ENCODE data around the gene ALOX5. TPM values are rescaled to one million over a fixed set of nuclear protein-coding genes. Genes with fewer than 3 reads are reported as not detected.
"Not testable (repeated sequence)": the region's sequence is repeated elsewhere in the genome, so short reads cannot be mapped to it uniquely, and the experiment has no call there.

Gene ALOX5
- total and polyA plus RNA-seq, 2 experiments from 2014 or later, result 3.7 to 5.4 TPM

DNA sequence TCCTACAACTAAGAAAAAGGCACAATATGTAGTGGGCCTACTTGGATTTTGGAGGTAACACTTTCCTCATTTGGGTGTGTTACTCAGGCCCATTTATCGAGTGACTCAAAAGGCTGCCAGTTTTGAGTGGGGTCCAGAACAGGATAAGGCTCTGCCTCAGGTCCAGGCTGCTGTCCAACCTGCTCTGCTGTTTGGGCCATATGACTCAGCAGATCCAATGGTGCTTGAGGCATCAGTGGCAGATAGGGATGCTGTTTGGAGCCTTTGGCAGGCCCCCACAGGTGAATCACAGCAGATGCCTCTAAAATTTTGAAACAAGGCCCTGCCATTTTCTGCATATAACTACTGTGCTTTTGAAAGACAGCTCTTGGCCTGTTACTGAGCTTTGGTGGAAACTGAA is 34.1 kb upstream of the ALOX5 start (continued):
- TF ChIP-seq, protein P1, sequence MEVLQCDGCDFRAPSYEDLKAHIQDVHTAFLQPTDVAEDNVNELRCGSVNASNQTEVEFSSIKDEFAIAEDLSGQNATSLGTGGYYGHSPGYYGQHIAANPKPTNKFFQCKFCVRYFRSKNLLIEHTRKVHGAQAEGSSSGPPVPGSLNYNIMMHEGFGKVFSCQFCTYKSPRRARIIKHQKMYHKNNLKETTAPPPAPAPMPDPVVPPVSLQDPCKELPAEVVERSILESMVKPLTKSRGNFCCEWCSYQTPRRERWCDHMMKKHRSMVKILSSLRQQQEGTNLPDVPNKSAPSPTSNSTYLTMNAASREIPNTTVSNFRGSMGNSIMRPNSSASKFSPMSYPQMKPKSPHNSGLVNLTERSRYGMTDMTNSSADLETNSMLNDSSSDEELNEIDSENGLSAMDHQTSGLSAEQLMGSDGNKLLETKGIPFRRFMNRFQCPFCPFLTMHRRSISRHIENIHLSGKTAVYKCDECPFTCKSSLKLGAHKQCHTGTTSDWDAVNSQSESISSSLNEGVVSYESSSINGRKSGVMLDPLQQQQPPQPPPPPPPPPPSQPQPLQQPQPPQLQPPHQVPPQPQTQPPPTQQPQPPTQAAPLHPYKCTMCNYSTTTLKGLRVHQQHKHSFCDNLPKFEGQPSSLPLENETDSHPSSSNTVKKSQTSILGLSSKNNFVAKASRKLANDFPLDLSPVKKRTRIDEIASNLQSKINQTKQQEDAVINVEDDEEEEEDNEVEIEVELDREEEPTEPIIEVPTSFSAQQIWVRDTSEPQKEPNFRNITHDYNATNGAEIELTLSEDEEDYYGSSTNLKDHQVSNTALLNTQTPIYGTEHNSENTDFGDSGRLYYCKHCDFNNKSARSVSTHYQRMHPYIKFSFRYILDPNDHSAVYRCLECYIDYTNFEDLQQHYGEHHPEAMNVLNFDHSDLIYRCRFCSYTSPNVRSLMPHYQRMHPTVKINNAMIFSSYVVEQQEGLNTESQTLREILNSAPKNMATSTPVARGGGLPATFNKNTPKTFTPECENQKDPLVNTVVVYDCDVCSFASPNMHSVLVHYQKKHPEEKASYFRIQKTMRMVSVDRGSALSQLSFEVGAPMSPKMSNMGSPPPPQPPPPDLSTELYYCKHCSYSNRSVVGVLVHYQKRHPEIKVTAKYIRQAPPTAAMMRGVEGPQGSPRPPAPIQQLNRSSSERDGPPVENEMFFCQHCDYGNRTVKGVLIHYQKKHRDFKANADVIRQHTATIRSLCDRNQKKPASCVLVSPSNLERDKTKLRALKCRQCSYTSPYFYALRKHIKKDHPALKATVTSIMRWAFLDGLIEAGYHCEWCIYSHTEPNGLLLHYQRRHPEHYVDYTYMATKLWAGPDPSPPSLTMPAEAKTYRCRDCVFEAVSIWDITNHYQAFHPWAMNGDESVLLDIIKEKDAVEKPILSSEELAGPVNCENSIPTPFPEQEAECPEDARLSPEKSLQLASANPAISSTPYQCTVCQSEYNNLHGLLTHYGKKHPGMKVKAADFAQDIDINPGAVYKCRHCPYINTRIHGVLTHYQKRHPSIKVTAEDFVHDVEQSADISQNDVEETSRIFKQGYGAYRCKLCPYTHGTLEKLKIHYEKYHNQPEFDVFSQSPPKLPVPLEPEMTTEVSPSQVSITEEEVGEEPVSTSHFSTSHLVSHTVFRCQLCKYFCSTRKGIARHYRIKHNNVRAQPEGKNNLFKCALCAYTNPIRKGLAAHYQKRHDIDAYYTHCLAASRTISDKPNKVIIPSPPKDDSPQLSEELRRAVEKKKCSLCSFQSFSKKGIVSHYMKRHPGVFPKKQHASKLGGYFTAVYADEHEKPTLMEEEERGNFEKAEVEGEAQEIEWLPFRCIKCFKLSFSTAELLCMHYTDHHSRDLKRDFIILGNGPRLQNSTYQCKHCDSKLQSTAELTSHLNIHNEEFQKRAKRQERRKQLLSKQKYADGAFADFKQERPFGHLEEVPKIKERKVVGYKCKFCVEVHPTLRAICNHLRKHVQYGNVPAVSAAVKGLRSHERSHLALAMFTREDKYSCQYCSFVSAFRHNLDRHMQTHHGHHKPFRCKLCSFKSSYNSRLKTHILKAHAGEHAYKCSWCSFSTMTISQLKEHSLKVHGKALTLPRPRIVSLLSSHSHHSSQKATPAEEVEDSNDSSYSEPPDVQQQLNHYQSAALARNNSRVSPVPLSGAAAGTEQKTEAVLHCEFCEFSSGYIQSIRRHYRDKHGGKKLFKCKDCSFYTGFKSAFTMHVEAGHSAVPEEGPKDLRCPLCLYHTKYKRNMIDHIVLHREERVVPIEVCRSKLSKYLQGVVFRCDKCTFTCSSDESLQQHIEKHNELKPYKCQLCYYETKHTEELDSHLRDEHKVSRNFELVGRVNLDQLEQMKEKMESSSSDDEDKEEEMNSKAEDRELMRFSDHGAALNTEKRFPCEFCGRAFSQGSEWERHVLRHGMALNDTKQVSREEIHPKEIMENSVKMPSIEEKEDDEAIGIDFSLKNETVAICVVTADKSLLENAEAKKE (CRISPR knock-in tag; IDR thresholded peaks at IDR 0.05), result no peak
- TF ChIP-seq ZNF331 (CRISPR knock-in tag; IDR thresholded peaks at IDR 0.05; ENCODE audit: low read depth) (no peak), CREB1 (CRISPR knock-in tag; IDR thresholded peaks at IDR 0.05; ENCODE audit: low read depth) (no peak), STAT1 (IDR thresholded peaks at IDR 0.05; ENCODE audit: unreplicated experiment) (no peak), NANOG (IDR thresholded peaks at IDR 0.05; ENCODE audit: borderline replicate concordance) (no peak)

DNA sequence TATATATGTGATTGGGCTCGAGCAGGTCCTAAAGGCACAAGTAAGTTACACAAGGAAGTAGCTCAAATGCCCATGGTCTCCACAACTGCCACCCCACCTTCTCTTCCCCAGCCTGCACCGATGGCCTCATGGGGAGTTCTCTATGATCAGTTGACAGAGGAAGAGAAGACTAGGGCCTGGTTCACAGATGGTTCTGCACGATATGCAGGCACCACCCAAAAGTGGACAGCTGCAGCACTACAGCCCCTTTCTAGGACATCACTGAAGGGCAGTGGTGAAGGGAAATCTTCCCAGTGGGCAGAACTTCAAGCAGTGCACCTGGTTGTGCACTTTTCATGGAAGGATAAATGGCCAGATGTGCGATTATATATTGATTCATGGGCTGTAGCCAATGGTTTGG is 33.6 kb upstream of the ALOX5 start:
- H3K27me3 ChIP-seq (ENCODE audit: insufficient read depth); H3K27me3 Mint-ChIP-seq (ENCODE audit: insufficient read depth, low read depth, poor library complexity): not testable (repeated sequence)
- H3K9me3 Mint-ChIP-seq, result peaks cover 54% of the 10 kb centered on the region

DNA sequence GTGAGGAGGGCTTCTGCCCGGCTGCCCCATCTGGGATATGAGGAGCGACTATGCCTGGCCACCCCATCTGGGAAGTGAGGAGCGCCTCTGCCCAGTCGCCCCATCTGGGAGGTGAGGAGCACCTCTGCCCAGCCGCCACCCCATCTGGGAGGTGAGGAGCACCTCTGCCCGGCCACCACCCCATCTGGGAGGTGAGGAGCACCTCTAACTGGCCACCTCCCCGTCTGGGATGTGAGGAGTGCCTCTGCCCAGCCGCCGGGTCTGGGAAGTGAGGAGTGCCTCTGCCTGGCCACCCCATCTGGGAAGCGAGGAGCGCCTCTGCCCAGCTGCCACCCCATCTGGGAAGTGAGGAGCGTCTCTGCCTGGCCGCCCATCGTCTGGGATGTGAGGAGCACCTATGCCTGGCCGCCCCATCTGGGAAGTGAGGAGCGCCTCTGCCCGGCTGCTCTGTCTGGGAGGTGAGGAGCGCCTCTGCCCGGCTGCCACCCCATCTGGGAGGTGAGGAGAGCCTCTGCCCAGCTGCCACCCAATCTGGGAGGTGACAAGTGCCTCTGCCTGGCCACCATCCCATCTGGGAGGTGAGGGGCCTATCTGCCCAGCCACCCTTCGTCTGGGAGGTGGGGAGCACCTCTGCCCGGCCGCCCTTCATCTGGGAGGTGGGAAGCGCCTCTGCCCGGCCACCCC is 27.2 kb upstream of the ALOX5 start:
- not testable (repeated sequence) for H3K27me3 Mint-ChIP-seq (ENCODE audit: insufficient read depth, low read depth, poor library complexity); H3K4me2 ChIP-seq; H3F3A ChIP-seq (replicated peaks; ENCODE audit: low read depth); H3K27me3 ChIP-seq (ENCODE audit: insufficient read depth); DNase-seq (ENCODE audit: low spot score); H4K20me1 ChIP-seq (replicated peaks; ENCODE audit: insufficient read depth); H3K9me2 ChIP-seq (ENCODE audit: insufficient read depth); ATAC-seq; H2AFZ ChIP-seq; H3K36me3 ChIP-seq (ENCODE audit: insufficient read depth); H3K4me1 Mint-ChIP-seq; H3K4me1 ChIP-seq (ENCODE audit: insufficient read depth); H3K4me3 ChIP-seq; H3K4me3 Mint-ChIP-seq; H3K79me2 ChIP-seq (replicated peaks; ENCODE audit: insufficient read depth); H3K27ac ChIP-seq (ENCODE audit: low read depth); H3K27ac Mint-ChIP-seq
- peaks cover 20% of the 10 kb centered on the region; the same call in 2 of the 3 replicates for H3K36me3 Mint-ChIP-seq (ENCODE audit: low read depth)
- H3K9me3 Mint-ChIP-seq, result peaks cover 60% of the 10 kb centered on the region

More for the DNA sequence above, 33.6 kb upstream of the ALOX5 start:
- not testable (repeated sequence) for H3K4me1 Mint-ChIP-seq; ATAC-seq; H3K36me3 ChIP-seq (ENCODE audit: insufficient read depth); DNase-seq (ENCODE audit: low spot score); H3K4me2 ChIP-seq; H3K9me2 ChIP-seq (ENCODE audit: insufficient read depth); H3F3A ChIP-seq (replicated peaks; ENCODE audit: low read depth); H3K27ac ChIP-seq (ENCODE audit: low read depth); H4K20me1 ChIP-seq (replicated peaks; ENCODE audit: insufficient read depth); H3K79me2 ChIP-seq (replicated peaks; ENCODE audit: insufficient read depth); H3K27ac Mint-ChIP-seq; H2AFZ ChIP-seq; H3K4me3 Mint-ChIP-seq; H3K4me1 ChIP-seq (ENCODE audit: insufficient read depth); H3K4me3 ChIP-seq
- peaks cover 20% of the 10 kb centered on the region; the same call in 2 of the 3 replicates for H3K36me3 Mint-ChIP-seq (ENCODE audit: low read depth)

DNA sequence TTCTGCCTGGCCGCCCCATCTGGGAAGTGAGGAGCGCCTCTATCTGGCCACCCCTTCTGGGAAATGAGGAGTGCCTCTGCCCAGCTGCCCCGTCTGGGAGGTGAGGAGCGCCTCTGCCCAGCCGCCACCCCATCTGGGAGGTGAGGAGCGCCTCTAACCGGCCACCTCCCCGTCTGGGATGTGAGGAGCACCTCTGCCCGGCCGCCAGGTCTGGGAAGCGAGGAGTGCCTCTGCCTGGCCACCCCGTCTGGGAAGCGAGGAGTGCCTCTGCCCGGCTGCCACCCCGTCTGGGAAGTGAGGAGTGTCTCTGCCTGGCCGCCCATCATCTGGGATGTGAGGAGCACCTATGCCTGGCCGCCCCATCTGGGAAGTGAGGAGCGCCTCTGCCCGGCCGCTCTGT is 26.6 kb upstream of the ALOX5 start:
- H2AFZ ChIP-seq; H3K27me3 ChIP-seq (ENCODE audit: insufficient read depth); H3K4me3 Mint-ChIP-seq; H3K9me2 ChIP-seq (ENCODE audit: insufficient read depth); H3F3A ChIP-seq (replicated peaks; ENCODE audit: low read depth); H3K36me3 ChIP-seq (ENCODE audit: insufficient read depth); H3K4me2 ChIP-seq; H3K27ac ChIP-seq (ENCODE audit: low read depth); ATAC-seq; H4K20me1 ChIP-seq (replicated peaks; ENCODE audit: insufficient read depth); H3K4me1 ChIP-seq (ENCODE audit: insufficient read depth); H3K4me3 ChIP-seq; DNase-seq (ENCODE audit: low spot score); H3K27me3 Mint-ChIP-seq (ENCODE audit: insufficient read depth, low read depth, poor library complexity); H3K4me1 Mint-ChIP-seq; H3K79me2 ChIP-seq (replicated peaks; ENCODE audit: insufficient read depth); H3K27ac Mint-ChIP-seq: not testable (repeated sequence)
- peaks cover 59% of the 10 kb centered on the region for H3K9me3 Mint-ChIP-seq
- peaks cover 20% of the 10 kb centered on the region; the same call in 2 of the 3 replicates for H3K36me3 Mint-ChIP-seq (ENCODE audit: low read depth)

Measured in GM23338 (cell line).